CD4-positive, alpha-beta memory T cell (primary cell): ENCODE data around the gene PRDM4. TPM values are rescaled to one million over a fixed set of nuclear protein-coding genes. Genes with fewer than 3 reads are reported as not detected.
A peak's percentile ranks its signal among the peaks of the same experiment; 100 is the strongest.

Experiments used
- CTCF ChIA-PET: fragments of 350-600 bp; sonication (Branson Sonifier 250); formaldehyde crosslinking; loops from one replicate; lab custom pipeline; 2021; ENCODE audit warnings: inconsistent platforms; ENCODE audit not compliant: partially characterized antibody; lab: Charles Lee
- POLR2A ChIA-PET: fragments of 350-600 bp; sonication (Branson Sonifier 250); formaldehyde crosslinking; loops from one replicate; lab custom pipeline; 2021; ENCODE audit not compliant: partially characterized antibody; lab: Charles Lee
- DNase-seq, 5 donors: peaks; one replicate each; pipeline versions ENCODE4 v3.0.0 to v3.0.0-alpha.2; 2020 to 2022; ENCODE audit warnings: mixed read lengths in 1 of 5
- H3K27ac ChIP-seq: one replicate; pipeline ENCODE4 v1.7.0; 2013; ENCODE audit warnings: low read depth, low read length
- H3K27me3 ChIP-seq: 2 replicates; pipeline ENCODE4 v1.7.0; 2013; ENCODE audit warnings: mild to moderate bottlenecking, low read length, moderate library complexity; ENCODE audit not compliant: insufficient read depth
- H3K36me3 ChIP-seq: 2 replicates; pipeline ENCODE4 v1.7.0; 2013; ENCODE audit warnings: mild to moderate bottlenecking, low read length, moderate library complexity; ENCODE audit not compliant: insufficient read depth
- H3K4me1 ChIP-seq: 2 replicates; pipeline ENCODE4 v1.7.0; 2013; ENCODE audit warnings: mild to moderate bottlenecking, low read length, moderate library complexity; ENCODE audit not compliant: insufficient read depth
- H3K4me3 ChIP-seq, 2 donors: one replicate each; pipeline ENCODE4 v1.7.0; 2013; ENCODE audit warnings: low read length in 2 of 2, mild to moderate bottlenecking in 1 of 2
- H3K9me3 ChIP-seq, 2 donors: one replicate each; pipeline ENCODE4 v1.7.0; 2013; ENCODE audit warnings: low read length in 2 of 2, control low read depth in 1 of 2; ENCODE audit not compliant: control insufficient read depth in 1 of 2
- H3K27ac Mint-ChIP-seq, 7 donors: one replicate each; pipeline ENCODE4 v1.8.0; 2020 to 2021; ENCODE audit warnings: mixed read lengths in 7 of 7, mild to moderate bottlenecking in 6 of 7, inconsistent platforms in 3 of 7, moderate library complexity in 3 of 7
- H3K27me3 Mint-ChIP-seq, 2 donors: one replicate each; pipeline ENCODE4 v1.8.0; 2020 to 2021; ENCODE audit warnings: mixed read lengths in 2 of 2
- H3K36me3 Mint-ChIP-seq, 2 donors: one replicate each; pipeline ENCODE4 v1.8.0; 2020 to 2021; ENCODE audit warnings: mixed read lengths in 2 of 2, inconsistent platforms in 1 of 2, mild to moderate bottlenecking in 1 of 2
- H3K4me1 Mint-ChIP-seq, 4 donors: one replicate each; pipeline ENCODE4 v1.8.0; 2020 to 2021; ENCODE audit warnings: mixed read lengths in 4 of 4, mild to moderate bottlenecking in 1 of 4
- H3K4me3 Mint-ChIP-seq, 8 donors: one replicate each; pipeline ENCODE4 v1.8.0; 2020 to 2021; ENCODE audit warnings: mixed read lengths in 8 of 8, mild to moderate bottlenecking in 7 of 8, moderate library complexity in 6 of 8, inconsistent platforms in 3 of 8
- H3K9me3 Mint-ChIP-seq, 8 donors: one replicate each; pipeline ENCODE4 v1.8.0; 2020 to 2021; ENCODE audit warnings: mixed read lengths in 8 of 8, mild to moderate bottlenecking in 5 of 8, inconsistent platforms in 3 of 8, moderate library complexity in 1 of 8
- intact Hi-C: fragments of 100-400 bp; cut with micrococcal nuclease; formaldehyde crosslinking; loops from one replicate; pipeline ENCODE4 v1.15.1; 2023
- polyA plus RNA-seq, 2 donors: library from polyadenylated mRNA; unstranded; fragments of 300-500 nt; fragmentation: Illumina TruSeq; gene quantifications; one replicate each; pipeline ENCODE4 v1.2.3, GENCODE V29; 2021
- total RNA-seq, 2 experiments: library from RNA; stranded (reverse); gene quantifications; one replicate each; pipeline ENCODE4 v1.2.3, GENCODE V29; 2021

PRDM4 gene, protein sequence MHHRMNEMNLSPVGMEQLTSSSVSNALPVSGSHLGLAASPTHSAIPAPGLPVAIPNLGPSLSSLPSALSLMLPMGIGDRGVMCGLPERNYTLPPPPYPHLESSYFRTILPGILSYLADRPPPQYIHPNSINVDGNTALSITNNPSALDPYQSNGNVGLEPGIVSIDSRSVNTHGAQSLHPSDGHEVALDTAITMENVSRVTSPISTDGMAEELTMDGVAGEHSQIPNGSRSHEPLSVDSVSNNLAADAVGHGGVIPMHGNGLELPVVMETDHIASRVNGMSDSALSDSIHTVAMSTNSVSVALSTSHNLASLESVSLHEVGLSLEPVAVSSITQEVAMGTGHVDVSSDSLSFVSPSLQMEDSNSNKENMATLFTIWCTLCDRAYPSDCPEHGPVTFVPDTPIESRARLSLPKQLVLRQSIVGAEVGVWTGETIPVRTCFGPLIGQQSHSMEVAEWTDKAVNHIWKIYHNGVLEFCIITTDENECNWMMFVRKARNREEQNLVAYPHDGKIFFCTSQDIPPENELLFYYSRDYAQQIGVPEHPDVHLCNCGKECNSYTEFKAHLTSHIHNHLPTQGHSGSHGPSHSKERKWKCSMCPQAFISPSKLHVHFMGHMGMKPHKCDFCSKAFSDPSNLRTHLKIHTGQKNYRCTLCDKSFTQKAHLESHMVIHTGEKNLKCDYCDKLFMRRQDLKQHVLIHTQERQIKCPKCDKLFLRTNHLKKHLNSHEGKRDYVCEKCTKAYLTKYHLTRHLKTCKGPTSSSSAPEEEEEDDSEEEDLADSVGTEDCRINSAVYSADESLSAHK
- total RNA-seq, result 10 to 100 TPM; 35.8 to 38.3 TPM
- polyA plus RNA-seq, result 10 to 100 TPM; 12.2 to 20.3 TPM

GRCh38 chr12:107760809-107761501, at the start of gene PRDM4:
TSS of gene PRDM4 (minus strand) at chr12:107761137. CDS start at chr12:107760515, 622 bp downstream.
- peak; percentile 87 to 94 (median 93) for DNase-seq
- Histone ChIP-seq H3K36me3 (peaks cover 9% of the 10 kb centered on the region), H3K27me3 (no peaks in the 10 kb centered on the region), H3K9me3 (no peaks in the 10 kb centered on the region), H3K27ac (peak within 1 kb of the TSS; percentile 64), H3K4me1 (peaks cover 41% of the 10 kb centered on the region), H3K4me3 (peak within 1 kb of the TSS; percentile 77 to 82)
- CTCF ChIA-PET, result no interaction called here
- Mint-ChIP-seq H3K27ac (peak within 1 kb of the TSS; percentile 90 to 98 (median 94)), H3K27me3 (no peaks in the 10 kb centered on the region), H3K4me3 (peak within 1 kb of the TSS; percentile 89 to 95 (median 92)), H3K36me3 (peaks cover 8 to 26% of the 10 kb centered on the region in 2 donors), H3K9me3 (no peaks in the 10 kb centered on the region), H3K4me1 (peaks cover 17 to 45% (median 26%) of the 10 kb centered on the region in 4 donors)
- POLR2A ChIA-PET, result interaction anchor here (0.6 to 1.6 kb wide), 3 partner anchors 10 to 867 kb away, joined by 3 to 6 read pairs (median 4); partner anchors contain the start of gene PWP1
- intact Hi-C loops, result loop anchor here (1.0 to 5.0 kb wide), 9 partner anchors 76 to 1458 kb away; partner anchors contain the start of genes ALKBH2, CRY1, FICD and ISCU

GRCh38 chr12:107807471-107808150, 46.7 kb upstream of the PRDM4 start:
- Mint-ChIP-seq H3K27me3 (peaks cover 5 to 17% of the 10 kb centered on the region in 2 donors), H3K4me1 (peaks cover 0 to 2% (median 0%) of the 10 kb centered on the region in 4 donors), H3K36me3 (no peaks in the 10 kb centered on the region), H3K4me3 (no peak overlapping the region), H3K9me3 (no peaks in the 10 kb centered on the region), H3K27ac (no peak overlapping the region)
- Histone ChIP-seq H3K4me3 (no peak overlapping the region), H3K27ac (no peak overlapping the region), H3K4me1 (no peaks in the 10 kb centered on the region), H3K9me3 (no peaks in the 10 kb centered on the region), H3K27me3 (no peaks in the 10 kb centered on the region), H3K36me3 (no peaks in the 10 kb centered on the region)
- DNase-seq, result no peak
- ChIA-PET POLR2A (no interaction called here), CTCF (no interaction called here)
- intact Hi-C loops, result no loop called here

DNA sequence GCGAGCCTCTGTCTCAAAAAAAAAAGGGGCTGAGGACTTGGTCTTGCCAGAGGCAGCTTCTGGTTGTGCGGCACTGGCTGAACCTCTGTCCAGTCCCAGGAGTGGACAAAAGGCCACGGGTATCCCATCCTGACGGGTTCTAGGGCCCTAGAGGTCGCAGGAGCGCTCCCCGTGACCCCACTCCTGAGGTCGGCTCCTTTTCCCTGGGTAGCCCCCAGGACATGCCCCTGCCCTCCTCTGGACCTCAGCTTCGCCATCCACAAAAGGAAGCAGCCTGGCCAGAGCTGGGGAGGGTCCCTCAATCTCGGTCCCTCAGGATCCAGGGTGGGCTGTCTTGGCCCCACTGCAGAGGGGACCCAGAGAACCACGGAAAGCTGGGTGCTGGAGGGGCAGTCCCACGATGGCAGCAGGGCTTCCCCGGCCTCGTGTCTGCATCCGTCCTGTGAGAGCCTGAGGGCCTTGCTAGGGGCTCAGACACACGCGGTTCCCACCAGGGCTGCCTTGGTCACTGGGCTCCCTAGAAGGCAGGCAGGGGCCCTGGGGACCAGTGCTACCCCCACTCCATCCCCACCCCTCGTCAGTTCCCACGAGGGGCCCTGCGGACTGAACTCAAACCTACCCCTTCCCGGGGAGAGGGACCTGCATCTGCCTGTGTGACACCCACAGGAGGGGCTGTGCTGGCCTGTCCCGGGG, 44.7 kb upstream of the PRDM4 start:
- CTCF ChIA-PET, result no interaction called here
- H3K36me3 ChIP-seq, result no peaks in the 10 kb centered on the region
- Mint-ChIP-seq H3K36me3 (no peaks in the 10 kb centered on the region), H3K9me3 (no peaks in the 10 kb centered on the region), H3K4me1 (peaks cover 0 to 2% (median 0%) of the 10 kb centered on the region in 4 donors), H3K4me3 (no peak overlapping the region), H3K27me3 (peaks cover 10 to 12% of the 10 kb centered on the region in 2 donors), H3K27ac (no peak overlapping the region)
- no peak overlapping the region for H3K27ac ChIP-seq
- DNase-seq, result no peak
- no peak overlapping the region for H3K4me3 ChIP-seq
- POLR2A ChIA-PET, result no interaction called here
- no peaks in the 10 kb centered on the region for H3K4me1 ChIP-seq
- H3K27me3 ChIP-seq, result no peaks in the 10 kb centered on the region
- intact Hi-C loops, result no loop called here
- no peaks in the 10 kb centered on the region for H3K9me3 ChIP-seq

- no peaks in the 10 kb centered on the region for H3K36me3 ChIP-seq
- no peaks in the 10 kb centered on the region for H3K27me3 ChIP-seq
- peaks cover 0 to 3% (median 0%) of the 10 kb centered on the region in 8 donors for H3K9me3 Mint-ChIP-seq
- H3K4me1 Mint-ChIP-seq, result no peaks in the 10 kb centered on the region
- no peak overlapping the region for H3K4me3 ChIP-seq
- CTCF ChIA-PET, result no interaction called here
- intact Hi-C loops, result no loop called here
- H3K27ac ChIP-seq, result no peak overlapping the region
- peaks cover 8 to 9% of the 10 kb centered on the region in 2 donors for H3K27me3 Mint-ChIP-seq
- no peaks in the 10 kb centered on the region for H3K4me1 ChIP-seq
- POLR2A ChIA-PET, result no interaction called here
- no peaks in the 10 kb centered on the region for H3K9me3 ChIP-seq
- DNase-seq, result no peak
- H3K4me3 Mint-ChIP-seq, result no peak overlapping the region
- no peak overlapping the region for H3K27ac Mint-ChIP-seq
- H3K36me3 Mint-ChIP-seq, result no peaks in the 10 kb centered on the region
Observed at GRCh38 chr12:107803092-107803491, 42.2 kb upstream of the PRDM4 start.

DNA sequence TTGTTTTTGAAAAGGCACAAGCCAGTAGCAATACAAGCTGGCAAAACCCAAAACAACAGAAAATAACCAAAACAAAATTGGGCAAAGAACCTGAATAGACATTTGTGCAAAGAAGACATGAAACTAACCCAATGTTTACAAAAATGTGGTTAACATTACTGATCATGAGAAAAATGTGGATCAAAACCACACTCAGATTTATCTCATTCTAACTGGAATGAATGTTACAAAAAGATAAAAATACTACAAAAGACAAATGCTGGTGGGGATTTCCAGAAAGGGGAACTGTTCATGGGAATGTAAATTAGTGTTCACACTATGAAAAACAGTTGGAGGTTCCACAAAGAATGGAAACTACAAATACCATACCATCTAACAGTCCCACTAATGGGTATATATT, 40.2 kb upstream of the PRDM4 start:
- H3K9me3 ChIP-seq, result no peaks in the 10 kb centered on the region
- H3K4me3 ChIP-seq, result no peak overlapping the region
- CTCF ChIA-PET, result no interaction called here
- peaks cover 10 to 16% of the 10 kb centered on the region in 2 donors for H3K27me3 Mint-ChIP-seq
- no peaks in the 10 kb centered on the region for H3K36me3 Mint-ChIP-seq
- H3K9me3 Mint-ChIP-seq, result peaks cover 0 to 3% (median 0%) of the 10 kb centered on the region in 8 donors
- POLR2A ChIA-PET, result no interaction called here
- no peaks in the 10 kb centered on the region for H3K36me3 ChIP-seq
- no peaks in the 10 kb centered on the region for H3K4me1 Mint-ChIP-seq
- no peaks in the 10 kb centered on the region for H3K4me1 ChIP-seq
- H3K27ac Mint-ChIP-seq, result no peak overlapping the region
- no peaks in the 10 kb centered on the region for H3K27me3 ChIP-seq
- no peak for DNase-seq
- intact Hi-C loops, result no loop called here
- no peak overlapping the region for H3K27ac ChIP-seq
- H3K4me3 Mint-ChIP-seq, result no peak overlapping the region

DNA sequence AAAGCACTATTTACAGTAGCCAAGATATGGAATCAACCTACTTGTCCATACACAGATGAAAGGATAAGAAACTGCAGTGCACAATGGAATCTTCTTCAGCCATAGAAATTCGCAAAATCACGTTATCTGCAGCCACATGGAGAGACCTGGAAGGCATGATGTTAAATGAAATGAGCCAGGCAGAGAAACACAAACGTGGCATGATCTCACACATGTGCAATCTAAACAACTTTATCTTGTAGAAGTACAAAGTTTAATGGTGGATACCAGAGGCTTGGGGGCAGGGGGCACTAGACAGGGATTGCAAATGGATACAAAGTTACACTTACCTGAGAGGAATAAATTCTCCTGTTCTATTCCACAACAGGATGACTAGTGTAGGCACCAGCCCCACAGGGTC, 37.6 kb upstream of the PRDM4 start:
- H3K27me3 ChIP-seq, result no peaks in the 10 kb centered on the region
- no peak overlapping the region for H3K27ac ChIP-seq
- H3K36me3 Mint-ChIP-seq, result no peaks in the 10 kb centered on the region
- peaks cover 22 to 28% of the 10 kb centered on the region in 2 donors for H3K27me3 Mint-ChIP-seq
- H3K9me3 Mint-ChIP-seq, result peaks cover 0 to 3% (median 0%) of the 10 kb centered on the region in 8 donors
- no peak overlapping the region for H3K4me3 Mint-ChIP-seq
- DNase-seq, result no peak
- H3K4me1 Mint-ChIP-seq, result no peaks in the 10 kb centered on the region
- H3K36me3 ChIP-seq, result no peaks in the 10 kb centered on the region
- no peaks in the 10 kb centered on the region for H3K4me1 ChIP-seq
- no peak overlapping the region for H3K27ac Mint-ChIP-seq
- ChIA-PET POLR2A (no interaction called here), CTCF (no interaction called here)
- H3K4me3 ChIP-seq, result no peak overlapping the region
- intact Hi-C loops, result no loop called here
- H3K9me3 ChIP-seq, result no peaks in the 10 kb centered on the region
